Brain pericyte (primary cell): ENCODE results near the gene PLEKHM3.

Experiments used
- DNase-seq: peaks from one replicate; pipeline ENCODE4 v3.0.0-alpha.2; 2012; ENCODE audit warnings: low read depth, low spot score

Gene PLEKHM3

DNA sequence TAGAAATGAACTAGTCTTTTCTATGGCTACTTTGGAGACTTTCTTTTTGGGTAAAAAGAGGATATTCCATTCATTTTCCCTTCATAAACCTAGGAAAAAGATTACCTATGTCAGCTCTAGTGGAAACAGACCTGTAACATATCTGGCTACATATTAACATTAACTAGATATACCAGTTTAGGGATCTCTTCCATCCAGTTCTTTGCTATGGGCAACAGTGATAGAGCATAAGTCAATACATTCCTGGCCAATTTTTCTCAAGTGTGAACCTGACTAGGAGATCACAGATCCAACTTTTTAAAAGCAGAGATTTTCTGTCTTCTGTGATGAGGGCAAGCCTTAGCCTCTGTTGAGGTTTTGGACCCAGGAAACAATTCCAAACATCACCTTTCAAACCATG lies 34.5 kb downstream of the PLEKHM3 start:
- no peak for DNase-seq

DNA sequence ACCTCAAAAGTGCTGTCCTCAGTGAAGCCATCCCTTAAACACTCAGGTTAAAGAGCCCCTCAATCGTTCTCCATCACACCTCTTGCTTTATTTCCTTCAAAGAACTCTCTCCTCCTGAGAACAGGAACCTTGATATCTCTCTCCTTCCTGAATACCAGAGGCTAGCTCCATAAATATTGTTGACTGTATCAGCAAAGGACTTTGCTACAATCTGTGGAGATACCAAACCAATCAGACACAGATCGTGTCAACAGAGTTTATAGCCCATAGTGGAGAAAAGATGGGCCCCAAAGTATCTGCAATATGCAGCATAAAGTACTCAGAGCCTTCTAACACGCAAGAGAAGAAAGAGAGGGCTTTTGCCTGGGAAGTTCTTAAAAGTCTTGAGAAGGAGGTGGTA lies 36.4 kb downstream of the PLEKHM3 start:
- no peak for DNase-seq

DNA sequence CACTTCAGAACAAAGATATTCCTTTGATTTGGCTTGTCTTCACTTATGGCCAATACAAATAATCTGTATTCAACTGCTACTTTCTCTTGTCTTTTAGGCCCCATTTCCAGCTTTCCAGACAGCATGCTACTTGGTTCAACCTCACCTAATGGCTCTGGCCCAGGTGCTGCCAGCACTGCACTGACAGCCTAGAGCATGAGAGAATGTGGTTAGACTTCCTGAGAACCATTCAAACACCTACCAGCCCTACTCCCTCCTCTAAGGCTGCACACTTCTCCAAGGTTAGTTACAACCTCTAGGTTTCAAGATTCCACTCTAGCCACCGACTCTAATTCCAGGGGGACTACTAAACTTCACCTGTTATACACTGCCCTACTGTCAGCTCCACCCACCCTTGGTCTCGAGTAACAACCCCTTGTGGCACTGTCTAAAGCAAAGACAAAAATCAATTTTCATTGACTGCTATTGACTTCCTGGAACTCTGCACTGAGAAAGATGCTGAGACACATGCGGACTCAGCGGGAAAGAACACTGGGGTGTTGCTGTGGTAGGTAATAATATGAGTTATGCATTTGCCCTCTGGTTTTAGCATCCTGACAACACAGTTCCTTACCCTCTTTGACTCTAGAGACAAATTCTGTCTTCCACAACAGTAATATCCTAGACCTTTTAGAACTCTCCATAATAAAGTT lies 38.2 kb downstream of the PLEKHM3 start:
- no peak for DNase-seq

DNA sequence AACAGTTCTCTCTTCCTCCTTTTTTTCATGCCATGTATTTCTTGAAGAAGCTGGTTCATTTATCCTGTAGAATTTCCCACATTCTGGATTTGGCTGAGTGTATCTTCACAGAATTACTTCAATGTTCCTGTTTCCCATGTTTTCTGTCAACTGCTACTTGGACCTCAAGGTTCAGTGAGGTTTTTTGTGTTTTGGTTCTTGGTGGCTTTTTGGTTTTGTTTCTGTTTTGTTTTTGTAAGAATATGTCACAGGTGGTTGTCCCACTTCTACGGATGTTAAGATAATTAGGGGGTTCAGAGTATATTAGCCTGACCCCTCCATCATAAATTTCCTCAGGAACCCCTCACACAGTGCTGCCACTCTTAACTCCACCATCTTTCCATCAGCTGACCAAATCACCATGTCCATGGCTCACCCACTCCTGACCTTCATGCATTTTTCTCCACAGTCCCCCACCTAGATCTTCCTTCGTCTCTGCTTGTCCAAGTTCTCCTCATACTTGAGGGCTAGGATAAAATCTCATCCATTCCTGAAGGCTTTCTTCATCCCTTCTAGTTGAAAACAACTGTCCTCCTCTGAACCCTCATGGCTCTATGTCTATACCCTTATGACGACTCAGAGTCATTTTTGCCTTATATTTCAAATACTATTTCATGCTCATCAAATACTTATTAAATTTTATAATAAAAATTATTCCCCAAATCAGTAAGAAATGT lies 40.4 kb downstream of the PLEKHM3 start:
- DNase-seq: no peak

DNA sequence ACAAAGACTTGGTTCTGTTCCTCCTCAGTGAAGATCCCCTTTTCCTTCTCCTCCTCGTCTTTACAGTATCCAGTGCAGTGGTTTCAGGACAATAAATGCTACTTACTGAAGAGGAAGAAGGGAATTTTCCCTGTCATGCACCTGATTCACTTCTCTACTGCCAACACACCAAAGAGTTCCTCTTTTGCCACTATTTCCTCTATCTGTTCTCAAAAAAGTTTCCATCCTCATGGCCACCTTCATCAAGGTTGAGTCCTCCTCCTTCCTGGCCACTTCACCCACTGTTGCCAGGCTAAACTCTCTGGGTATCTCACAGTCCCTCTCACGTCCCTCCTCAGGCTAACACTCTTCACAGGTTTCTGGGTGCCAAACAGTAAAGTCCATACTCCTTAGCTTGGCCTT lies 41.7 kb downstream of the PLEKHM3 start:
- DNase-seq: no peak

DNA sequence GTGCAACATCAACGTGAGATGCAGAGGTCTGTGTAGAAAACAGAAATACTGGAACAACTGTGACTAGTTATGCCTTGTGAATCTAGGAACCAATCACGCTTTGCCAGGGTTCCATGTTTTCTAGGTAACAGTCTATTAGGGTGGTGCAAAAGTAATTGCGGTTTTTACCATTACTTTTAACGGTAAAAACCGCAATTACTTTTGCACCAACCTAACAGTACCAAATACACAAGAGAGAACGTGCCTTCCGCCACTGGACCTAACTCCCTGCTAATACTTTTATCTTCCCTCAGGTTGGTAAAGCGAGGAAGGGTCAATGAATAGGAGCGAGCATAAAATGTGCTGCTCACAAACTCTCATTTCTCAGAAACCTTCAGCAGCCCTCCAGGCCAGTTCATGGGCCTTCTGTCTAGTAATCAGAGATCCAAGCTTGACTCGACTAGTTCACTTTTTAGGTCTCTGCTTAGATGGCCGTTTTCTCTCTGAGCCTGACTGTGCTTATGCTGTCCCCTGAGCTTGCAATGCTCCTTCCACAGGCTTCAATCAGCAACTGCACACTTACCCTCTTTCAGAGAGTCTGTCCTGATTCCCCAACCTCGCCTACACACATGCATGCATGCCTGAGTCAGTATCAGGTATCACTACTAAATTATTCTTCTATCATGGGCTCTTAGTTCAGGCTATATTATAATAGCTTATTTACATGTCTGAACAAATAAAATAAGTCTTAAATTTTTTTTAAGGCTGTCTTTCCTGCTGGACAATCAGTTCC lies 47.0 kb downstream of the PLEKHM3 start:
- no peak for DNase-seq

DNA sequence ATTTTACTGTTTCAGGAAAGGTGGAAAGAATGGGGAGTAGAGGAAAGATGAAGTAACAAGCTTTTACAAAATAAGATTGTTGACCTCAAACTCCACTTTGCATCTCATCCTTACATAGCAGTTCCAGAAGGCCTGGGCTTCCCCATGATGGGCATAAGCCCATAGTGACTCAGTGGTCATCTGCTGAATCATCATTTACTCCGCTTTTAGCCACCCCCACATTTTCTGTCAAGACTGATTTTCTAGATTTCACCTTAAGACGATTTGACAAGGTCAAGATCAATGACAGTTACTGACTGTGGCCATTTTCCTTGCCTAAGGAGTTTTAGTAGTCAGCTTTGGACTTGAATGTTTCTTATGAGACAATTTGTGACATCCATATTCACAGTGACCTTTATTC lies 49.4 kb downstream of the PLEKHM3 start:
- DNase-seq: no peak

DNA sequence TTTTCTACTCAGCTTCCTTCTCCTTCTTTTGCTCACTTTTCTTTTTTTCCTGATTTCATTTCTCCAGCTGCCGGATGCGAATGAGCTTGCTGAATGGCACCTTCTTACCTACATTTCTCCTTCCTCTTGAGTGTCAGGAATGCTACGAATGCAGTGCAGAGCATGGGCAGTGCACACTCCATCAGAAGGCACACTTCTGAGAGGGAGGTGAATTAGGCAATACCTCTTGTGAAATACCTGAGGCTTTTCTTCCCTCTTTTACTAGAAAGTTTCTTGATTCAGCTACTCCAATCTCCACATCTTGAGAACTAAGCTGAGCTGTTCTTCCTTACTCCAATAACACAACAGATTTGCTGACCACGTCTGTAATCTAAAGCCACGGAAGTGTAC lies 51.1 kb downstream of the PLEKHM3 start:
- DNase-seq: no peak

DNA sequence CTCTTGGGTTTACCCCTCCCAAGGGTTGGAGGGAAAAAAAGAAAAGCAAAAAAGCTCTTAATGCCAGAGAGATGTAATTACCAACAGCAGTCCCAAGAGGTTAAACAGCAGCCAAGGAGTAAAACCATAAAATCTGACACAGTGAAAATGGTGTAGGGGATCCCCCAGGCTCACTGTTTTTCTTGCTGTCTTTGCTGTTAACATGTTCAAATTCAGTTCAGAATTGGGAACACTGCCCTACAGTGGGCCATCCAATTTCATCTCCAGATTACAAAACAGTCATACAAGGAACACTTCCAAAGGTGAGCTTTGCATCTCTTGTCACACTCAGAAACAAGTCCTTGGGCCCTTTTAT lies 54.5 kb downstream of the PLEKHM3 start:
- no peak for DNase-seq

DNA sequence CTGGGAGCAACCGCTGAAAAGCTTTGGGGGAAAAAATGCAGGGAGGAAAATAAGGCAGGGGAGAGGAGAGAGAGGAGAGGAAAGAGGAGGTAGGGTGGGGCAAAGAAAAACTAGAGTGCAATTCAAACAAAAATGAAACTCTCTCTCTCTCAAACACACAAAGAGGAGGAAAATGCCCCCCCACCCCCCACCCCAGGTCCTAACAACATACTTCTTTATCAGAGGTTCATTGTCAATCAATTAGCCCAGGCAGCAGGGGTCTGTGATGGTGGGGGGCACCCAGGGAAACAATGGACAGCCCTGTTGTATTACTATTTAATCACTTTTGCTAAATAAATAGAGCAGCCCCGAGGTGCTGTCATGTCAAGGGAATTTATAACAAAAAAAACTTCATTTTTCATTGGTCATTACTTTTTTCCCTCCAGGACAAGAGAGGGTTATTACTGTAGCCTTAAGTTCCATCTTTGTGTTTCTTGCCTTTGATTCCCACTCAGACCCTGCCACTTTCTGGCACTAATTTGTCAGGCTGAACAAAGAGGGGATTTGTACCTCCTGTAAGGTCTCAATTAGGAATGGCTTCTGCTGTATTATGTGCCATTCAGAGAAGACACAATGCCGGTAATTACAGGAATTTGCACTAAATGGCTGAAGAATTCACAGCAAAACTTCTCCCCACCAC lies 55.0 kb downstream of the PLEKHM3 start:
- DNase-seq: no peak

DNA sequence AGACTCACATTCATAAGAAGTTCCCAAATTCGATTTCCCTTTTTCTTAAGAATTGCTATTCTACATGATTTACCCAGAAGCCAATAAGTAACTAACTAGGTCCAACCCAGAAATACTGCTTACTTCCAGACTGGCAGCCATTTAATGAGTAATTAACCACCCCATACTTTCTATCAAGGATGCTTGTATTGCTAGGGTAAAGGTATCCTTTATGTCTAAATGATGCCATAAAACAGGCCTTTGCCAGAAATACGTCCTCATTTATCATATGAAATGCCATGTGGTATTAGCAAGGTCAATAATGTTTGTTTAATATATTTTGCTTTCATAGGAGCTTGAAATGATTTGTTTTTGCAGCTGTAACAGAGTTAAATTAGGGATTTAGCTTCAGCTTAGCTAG lies 56.1 kb downstream of the PLEKHM3 start:
- DNase-seq: no peak

DNA sequence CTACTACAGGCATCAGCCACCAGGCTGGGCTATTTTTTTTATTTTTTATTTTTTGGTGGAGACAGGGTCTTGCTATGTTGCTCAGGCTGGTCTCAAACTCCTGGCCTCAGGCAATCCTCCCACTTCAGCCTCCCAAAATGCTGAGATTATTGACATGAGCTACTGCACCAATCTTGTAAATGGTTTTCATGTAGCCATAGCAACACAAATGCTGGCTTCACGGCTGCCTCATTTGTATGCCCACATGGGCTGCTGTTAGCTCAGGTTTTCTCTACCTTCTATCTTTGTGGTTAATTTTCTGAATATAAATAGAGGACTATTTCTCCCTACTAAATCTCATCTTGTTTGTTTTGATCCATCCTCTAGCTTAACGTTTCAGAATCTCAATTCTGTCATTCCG lies 58.2 kb downstream of the PLEKHM3 start:
- DNase-seq: no peak

DNA sequence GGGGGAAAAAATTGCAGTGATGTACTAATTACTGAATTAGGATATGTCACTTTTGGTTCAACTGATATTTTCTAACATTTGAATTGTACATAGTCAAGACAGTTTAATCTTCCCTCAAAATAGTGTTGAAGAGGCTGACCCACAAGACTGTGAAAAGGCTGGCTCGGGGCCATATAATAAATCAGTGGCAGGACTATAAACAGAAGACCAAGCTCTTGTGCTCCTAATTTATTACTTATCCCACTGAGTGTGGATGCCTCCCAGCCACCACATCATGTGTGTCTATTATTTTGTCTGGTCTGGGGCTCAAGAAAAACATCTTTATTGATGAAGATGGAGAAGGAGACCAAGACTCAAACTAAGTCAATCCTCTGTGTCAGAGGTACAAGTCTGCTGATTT lies 64.4 kb downstream of the PLEKHM3 start:
- no peak for DNase-seq

DNA sequence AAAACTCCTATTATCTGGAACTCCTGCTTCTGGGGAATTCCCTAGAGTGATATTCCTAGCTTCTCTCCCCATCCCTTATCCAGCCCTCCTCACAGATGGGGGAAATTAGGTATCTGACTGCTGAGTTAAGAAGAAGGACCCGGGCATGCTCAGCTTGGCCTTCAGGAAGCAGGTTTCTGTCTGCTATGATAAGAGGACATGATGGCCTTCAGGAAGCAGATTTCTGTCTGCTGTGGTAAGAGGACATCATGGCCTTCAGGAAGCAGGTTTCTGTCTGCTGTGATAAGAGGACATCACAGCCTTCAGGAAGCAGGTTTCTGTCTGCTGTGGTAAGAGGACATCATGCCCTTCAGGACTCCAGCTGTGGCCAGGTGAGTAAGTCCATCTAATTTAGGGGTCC lies 65.2 kb downstream of the PLEKHM3 start:
- no peak for DNase-seq

DNA sequence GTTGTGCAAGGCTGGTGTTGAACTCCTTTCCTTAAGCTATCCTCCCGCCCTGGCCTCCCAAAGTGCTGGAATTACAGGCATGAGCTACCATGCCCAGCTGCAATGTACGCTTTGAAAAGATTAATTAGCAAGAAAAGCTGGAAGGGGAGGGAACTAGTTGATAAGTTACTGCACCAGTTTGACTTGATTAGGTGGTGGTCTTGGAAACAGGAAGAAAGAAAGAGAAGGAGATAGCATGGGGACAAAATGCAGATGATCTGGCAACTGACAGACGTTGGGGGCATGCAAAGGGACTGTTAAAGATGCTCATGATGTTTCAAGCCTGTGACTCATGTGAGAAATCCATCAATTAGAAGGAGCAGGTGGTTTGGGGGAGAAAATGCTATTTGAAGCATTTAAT lies 68.6 kb downstream of the PLEKHM3 start:
- DNase-seq: no peak

DNA sequence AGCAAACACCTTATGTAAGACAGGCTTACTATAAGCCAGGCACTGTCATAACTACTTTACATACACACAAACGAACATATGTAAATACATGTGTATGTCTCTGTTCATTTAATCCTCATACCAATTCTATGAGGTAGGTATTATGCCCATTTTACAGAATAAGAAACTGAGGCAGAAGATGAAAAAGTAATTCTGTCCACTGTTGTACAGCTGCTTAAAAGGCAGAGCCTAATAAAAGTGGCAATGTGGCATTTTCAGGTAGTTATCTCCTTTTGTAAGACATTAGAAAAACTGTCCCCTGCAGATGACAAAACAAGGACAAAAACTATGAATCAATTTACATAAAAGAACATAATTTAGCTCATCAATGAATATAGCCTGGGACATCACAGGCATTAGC lies 69.9 kb downstream of the PLEKHM3 start:
- no peak for DNase-seq

DNA sequence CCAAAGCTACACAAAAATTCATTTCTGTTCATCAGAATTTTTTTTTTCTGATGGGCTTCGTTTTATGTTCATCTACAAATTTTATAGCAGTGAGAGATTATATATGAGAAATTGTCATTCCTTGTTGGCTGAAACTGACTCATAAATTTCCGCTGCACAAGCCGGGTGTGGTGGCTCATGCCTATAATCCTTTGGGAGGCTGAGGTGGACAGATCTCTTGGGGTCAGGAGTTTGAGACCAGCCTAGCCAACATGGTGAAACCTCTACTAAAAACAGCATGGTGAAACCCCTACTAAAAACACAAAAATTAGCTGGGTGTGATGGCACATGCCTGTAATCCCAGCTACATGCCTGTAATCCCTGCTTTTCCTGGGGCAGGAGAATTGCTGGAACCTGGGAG lies 72.0 kb downstream of the PLEKHM3 start:
- no peak for DNase-seq

DNA sequence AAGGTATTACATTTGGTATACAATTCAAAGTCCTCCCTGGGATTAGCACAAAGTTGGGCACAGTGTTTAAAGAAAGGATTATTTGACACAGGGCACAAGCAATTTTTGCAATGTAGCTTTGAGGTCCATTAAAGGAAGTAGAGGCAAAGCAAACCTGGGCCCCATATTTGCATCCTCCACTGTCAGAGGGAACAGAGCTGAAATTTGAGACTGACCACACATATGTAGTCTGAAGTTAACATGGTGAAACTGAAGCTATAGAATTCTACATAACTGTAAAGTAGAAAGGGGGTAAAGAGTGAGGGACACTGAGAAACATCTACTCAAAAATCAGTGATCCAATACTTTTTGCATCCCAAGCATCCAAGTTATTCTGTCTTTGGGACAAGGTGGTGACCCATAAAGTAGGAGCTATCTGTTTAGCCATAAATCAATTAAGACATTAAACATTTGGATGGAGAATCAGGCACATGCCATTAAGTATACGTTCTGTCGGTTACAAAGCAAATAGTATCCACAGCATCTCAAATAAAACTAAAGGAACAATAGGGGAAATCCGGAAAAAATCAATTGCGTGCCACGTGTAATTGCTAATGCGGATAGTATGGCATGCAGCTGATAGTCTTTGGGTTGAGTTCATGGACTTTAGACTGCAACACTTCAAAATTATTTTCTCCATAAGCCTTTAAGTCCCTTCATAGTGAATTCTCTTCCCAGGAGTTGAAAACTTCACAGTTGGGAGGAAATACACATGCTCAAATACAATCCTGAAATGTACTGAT lies 72.6 kb downstream of the PLEKHM3 start:
- DNase-seq: no peak

DNA sequence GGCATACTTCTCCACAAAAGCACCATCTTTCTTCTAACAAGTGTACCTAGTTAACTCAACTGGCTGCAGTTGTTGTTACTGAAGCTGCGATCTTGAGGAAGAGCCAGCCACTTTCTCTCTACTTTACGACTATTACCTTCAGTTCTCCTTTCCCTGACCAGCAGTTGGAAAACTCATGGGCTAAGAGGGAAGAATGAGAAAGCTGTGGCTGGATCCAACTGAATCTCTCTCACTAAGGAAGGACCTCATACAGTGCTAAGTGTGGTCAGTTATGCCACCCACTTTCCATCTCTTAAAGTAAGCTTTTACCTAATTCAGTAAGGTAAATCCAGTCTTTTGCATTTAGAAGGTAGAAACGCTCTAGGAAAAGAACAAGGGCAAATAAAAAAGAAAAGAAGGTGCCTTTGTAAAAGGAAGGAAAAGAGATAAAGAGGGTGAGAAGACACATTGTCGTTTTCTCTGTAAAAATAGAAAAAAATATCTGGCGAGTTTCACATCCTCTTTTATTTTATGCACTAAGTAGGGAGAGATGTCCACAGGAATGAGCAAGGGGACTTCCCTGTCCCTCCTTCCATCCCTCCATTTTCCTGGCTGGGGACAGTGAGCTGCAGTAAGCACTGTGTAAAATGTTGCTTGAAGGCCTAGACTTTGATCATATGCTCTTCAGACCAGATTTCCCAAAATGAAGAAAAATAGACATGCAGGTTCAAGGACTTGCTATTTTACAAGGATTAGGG lies 73.4 kb downstream of the PLEKHM3 start:
- no peak for DNase-seq

DNA sequence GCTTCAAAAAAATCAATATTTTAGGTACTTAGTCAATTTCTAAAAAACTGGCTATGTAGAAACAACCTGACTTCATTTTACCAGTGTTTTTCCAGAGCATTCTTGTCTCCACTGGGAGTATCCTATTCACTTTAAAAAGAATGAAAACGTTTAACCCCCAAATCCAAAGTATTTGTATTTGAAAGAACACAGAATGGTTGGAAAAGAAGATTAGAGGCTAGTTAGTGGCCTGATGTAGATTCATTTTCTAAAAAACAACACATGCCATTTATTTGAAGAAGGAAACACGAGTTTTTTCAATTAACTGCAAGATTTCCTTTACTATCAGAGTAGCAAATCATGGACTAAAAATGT lies 74.6 kb downstream of the PLEKHM3 start:
- no peak for DNase-seq
